NCI-H446 (cell line): ENCODE measurements around the gene SPARCL1.
"Not testable (repeated sequence)": the region's sequence is repeated elsewhere in the genome, so short reads cannot be mapped to it uniquely, and the experiment has no call there.

Experiments used
- DNase-seq, 2 experiments: peaks; one replicate each; lab custom pipeline; 2025; lab: John Stamatoyannopoulos, UW

The SPARCL1 gene

GRCh38 chr4:87502580-87503238, 26.5 kb downstream of the SPARCL1 start:
- peak; percentile 38 to 59 for DNase-seq

GRCh38 chr4:87500092-87500462, 29.1 kb downstream of the SPARCL1 start:
- no peak for DNase-seq

GRCh38 chr4:87499403-87500091, 29.6 kb downstream of the SPARCL1 start:
- DNase-seq = no peak

GRCh38 chr4:87498446-87498900, 30.7 kb downstream of the SPARCL1 start:
- DNase-seq = no peak

- no peak for DNase-seq
Observed at GRCh38 chr4:87497578-87497977, 31.6 kb downstream of the SPARCL1 start.

- DNase-seq = no peak
Observed at GRCh38 chr4:87497159-87497558, 32.0 kb downstream of the SPARCL1 start.

- no peak for DNase-seq
Observed at GRCh38 chr4:87493115-87493514, 36.1 kb downstream of the SPARCL1 start.

GRCh38 chr4:87491851-87492250, 37.3 kb downstream of the SPARCL1 start:
- not testable (repeated sequence) for DNase-seq

GRCh38 chr4:87491436-87491835, 37.7 kb downstream of the SPARCL1 start:
- no peak for DNase-seq

- no peak for DNase-seq
Observed at GRCh38 chr4:87490664-87491369, 38.4 kb downstream of the SPARCL1 start.

GRCh38 chr4:87489678-87490077, 39.5 kb downstream of the SPARCL1 start:
- no peak for DNase-seq

- DNase-seq = not testable (repeated sequence)
Observed at GRCh38 chr4:87488666-87489065, 40.5 kb downstream of the SPARCL1 start.

GRCh38 chr4:87483247-87483646, 45.9 kb downstream of the SPARCL1 start:
- DNase-seq = not testable (repeated sequence)

GRCh38 chr4:87481377-87481776, 47.8 kb downstream of the SPARCL1 start:
- no peak for DNase-seq

GRCh38 chr4:87478732-87479250, 50.4 kb downstream of the SPARCL1 start:
- DNase-seq = no peak

- no peak for DNase-seq
Observed at GRCh38 chr4:87476934-87477333, 52.2 kb downstream of the SPARCL1 start.

GRCh38 chr4:87469390-87469789, 59.8 kb downstream of the SPARCL1 start:
- DNase-seq = no peak

- peak in 1 of 2 experiments; percentile 39 for DNase-seq
Observed at GRCh38 chr4:87465739-87466366, 63.3 kb downstream of the SPARCL1 start.

- DNase-seq = no peak
Observed at GRCh38 chr4:87462102-87462501, 67.1 kb downstream of the SPARCL1 start.

GRCh38 chr4:87461281-87461700, 67.9 kb downstream of the SPARCL1 start:
- no peak for DNase-seq

- no peak for DNase-seq
Observed at GRCh38 chr4:87458913-87459312, 70.3 kb downstream of the SPARCL1 start.

- DNase-seq = no peak
Observed at GRCh38 chr4:87451537-87451936, 77.6 kb downstream of the SPARCL1 start.
